Nephron progenitor cell (in vitro differentiated cells): ENCODE data around the gene GAP43.

Experiments used
- DNase-seq: peaks from one replicate; pipeline ENCODE4 v3.0.0; 2021
- H3K27ac Mint-ChIP-seq: 2 replicates; pipeline ENCODE4 v1.8.0; 2021; ENCODE audit warnings: mild to moderate bottlenecking, moderate library complexity, mixed read lengths
- H3K27me3 Mint-ChIP-seq: 2 replicates; pipeline ENCODE4 v1.8.0; 2021; ENCODE audit warnings: mild to moderate bottlenecking, low read depth, mixed read lengths; ENCODE audit not compliant: poor library complexity
- H3K36me3 Mint-ChIP-seq: 2 replicates; pipeline ENCODE4 v1.8.0; 2021; ENCODE audit warnings: low read depth, mixed read lengths
- H3K4me1 Mint-ChIP-seq: 2 replicates; pipeline ENCODE4 v1.8.0; 2021; ENCODE audit warnings: mixed read lengths
- H3K4me3 Mint-ChIP-seq: 2 replicates; pipeline ENCODE4 v1.8.0; 2021; ENCODE audit warnings: mild to moderate bottlenecking, moderate library complexity, mixed read lengths
- H3K9me3 Mint-ChIP-seq: 2 replicates; pipeline ENCODE4 v1.8.0; 2021; ENCODE audit warnings: mild to moderate bottlenecking, moderate library complexity, mixed read lengths
- TF ChIP-seq, protein P1 (sequence below): fragments of 200-600 bp; sonication (generic); IDR thresholded peaks from 2 replicates; pipeline ENCODE4 v1.5.0; 2021; ENCODE audit warnings: antibody characterized with exemption

The GAP43 gene

DNA sequence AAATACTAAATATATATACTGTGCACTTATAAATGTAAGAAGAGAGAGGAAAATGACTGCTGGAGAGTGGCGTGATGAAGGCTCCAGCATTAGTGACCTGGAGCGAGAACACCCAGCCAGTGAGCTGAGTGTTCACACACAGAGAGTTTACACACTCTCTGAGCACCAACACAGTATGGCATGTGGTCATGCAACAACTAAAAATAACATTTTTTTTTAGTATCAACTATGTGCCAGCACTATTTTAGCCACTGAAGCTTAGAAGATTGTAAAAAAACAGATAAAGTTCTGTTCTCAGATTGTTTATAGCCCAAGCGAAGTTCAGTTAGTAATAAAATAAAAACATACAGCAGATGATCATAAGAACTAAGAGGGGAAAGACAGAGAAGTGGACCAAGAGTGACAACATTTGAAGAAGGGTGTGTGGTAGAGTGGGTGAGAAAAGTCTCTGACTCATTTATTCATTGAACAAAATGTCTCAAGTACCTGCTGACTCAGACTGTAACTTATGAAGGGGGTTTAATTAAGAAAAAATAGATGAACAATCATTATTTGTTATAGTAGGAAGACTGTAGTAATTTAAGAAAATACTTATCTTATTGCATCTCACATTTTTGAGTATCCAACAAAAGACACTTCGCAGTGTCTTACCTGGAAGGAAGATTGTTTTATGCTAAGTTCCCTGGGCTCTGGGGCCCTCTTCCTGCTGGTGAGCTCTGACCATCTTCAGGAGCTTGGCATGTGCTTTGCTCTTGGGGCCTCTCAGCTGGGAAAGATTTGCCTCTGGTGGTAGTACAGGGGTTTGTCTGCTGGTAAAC lies 43.8 kb downstream of the GAP43 start:
- H3K4me1 Mint-ChIP-seq: no peaks in the 10 kb centered on the region
- no peak overlapping the region for H3K4me3 Mint-ChIP-seq
- TF ChIP-seq, protein P1, sequence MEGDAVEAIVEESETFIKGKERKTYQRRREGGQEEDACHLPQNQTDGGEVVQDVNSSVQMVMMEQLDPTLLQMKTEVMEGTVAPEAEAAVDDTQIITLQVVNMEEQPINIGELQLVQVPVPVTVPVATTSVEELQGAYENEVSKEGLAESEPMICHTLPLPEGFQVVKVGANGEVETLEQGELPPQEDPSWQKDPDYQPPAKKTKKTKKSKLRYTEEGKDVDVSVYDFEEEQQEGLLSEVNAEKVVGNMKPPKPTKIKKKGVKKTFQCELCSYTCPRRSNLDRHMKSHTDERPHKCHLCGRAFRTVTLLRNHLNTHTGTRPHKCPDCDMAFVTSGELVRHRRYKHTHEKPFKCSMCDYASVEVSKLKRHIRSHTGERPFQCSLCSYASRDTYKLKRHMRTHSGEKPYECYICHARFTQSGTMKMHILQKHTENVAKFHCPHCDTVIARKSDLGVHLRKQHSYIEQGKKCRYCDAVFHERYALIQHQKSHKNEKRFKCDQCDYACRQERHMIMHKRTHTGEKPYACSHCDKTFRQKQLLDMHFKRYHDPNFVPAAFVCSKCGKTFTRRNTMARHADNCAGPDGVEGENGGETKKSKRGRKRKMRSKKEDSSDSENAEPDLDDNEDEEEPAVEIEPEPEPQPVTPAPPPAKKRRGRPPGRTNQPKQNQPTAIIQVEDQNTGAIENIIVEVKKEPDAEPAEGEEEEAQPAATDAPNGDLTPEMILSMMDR: no peak
- H3K27ac Mint-ChIP-seq: peak overlapping the region; percentile 50
- H3K36me3 Mint-ChIP-seq: no peaks in the 10 kb centered on the region
- H3K27me3 Mint-ChIP-seq: no peaks in the 10 kb centered on the region
- no peak for DNase-seq
- no peaks in the 10 kb centered on the region for H3K9me3 Mint-ChIP-seq

DNA sequence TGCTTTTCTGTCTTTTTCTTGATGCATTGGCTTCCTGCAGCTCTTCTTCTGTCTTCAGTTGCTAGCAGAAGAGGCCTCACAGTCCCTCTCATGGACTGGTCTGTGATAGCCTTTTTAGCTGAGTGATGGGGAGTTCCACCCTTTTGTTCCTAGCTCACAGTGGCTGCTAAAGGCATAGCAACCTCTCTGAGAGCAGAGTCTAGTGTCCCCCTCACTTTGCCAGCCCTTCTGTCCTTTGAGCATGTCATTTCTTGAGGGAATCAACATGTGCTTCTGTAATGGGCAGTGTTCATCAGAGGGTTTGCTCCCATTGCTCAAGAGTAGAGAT lies 44.4 kb downstream of the GAP43 start:
- no peak overlapping the region for H3K4me3 Mint-ChIP-seq
- H3K27ac Mint-ChIP-seq: peak overlapping the region; percentile 50
- DNase-seq: no peak
- no peaks in the 10 kb centered on the region for H3K36me3 Mint-ChIP-seq
- H3K4me1 Mint-ChIP-seq: no peaks in the 10 kb centered on the region
- H3K27me3 Mint-ChIP-seq: no peaks in the 10 kb centered on the region
- no peaks in the 10 kb centered on the region for H3K9me3 Mint-ChIP-seq
- TF ChIP-seq, protein P1: no peak

DNA sequence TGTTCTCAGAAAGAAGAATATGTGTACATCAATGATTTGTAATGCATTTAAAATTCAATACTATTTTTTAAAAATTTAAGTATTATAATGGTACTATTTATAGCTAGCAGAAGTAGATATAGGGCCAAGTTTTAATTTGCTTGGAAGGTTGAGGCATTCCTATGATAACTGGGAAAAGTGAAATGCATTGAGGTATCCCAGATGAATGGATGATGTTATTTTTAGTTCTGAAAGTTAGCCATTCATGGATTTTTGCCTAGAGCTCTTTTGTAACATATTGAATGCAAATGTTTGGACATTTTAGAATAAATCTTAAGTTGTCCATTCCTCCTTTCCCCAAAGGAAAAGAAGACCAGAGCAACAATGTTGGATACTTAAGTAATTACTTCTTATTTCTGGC lies 47.6 kb downstream of the GAP43 start:
- Mint-ChIP-seq H3K27me3 (no peaks in the 10 kb centered on the region), H3K9me3 (no peaks in the 10 kb centered on the region), H3K4me3 (no peak overlapping the region), H3K36me3 (no peaks in the 10 kb centered on the region), H3K27ac (no peak overlapping the region), H3K4me1 (no peaks in the 10 kb centered on the region)
- TF ChIP-seq, protein P1: no peak
- no peak for DNase-seq

DNA sequence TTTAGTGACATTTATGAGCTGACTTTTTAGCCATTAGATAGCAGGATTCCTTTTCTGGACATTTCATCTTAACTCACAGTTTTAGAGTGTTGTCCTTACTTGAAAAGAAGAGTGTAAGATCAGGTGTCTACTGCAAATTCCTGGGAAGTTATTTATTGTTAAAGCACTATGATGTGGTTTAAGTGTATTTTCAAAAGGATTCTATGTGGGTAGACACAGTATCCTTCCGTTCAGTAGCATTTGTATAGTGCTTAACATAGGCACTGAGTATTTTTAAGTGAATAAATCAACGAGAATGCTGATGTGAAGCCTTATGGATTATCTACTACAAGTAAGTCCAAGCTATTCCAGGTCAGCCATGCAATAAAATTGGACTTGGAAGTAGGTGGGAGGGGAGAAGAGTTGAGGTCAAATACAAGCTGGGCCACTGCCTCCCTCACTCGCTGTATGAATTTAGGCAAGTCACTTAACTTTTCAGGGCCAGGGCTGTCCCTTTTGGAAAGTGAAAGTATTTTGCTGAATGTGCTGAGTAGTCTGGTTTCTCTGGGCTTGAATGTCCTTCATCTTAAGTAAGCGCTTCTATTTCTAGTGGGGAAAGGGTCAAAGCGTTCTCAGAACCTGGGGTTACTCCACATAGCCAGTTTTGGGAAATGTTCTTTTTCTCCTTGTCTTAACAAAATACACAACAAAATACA lies 48.6 kb downstream of the GAP43 start:
- Mint-ChIP-seq H3K9me3 (no peaks in the 10 kb centered on the region), H3K27ac (no peak overlapping the region), H3K27me3 (no peaks in the 10 kb centered on the region), H3K4me1 (no peaks in the 10 kb centered on the region), H3K4me3 (no peak overlapping the region), H3K36me3 (no peaks in the 10 kb centered on the region)
- no peak for DNase-seq
- TF ChIP-seq, protein P1: no peak

DNA sequence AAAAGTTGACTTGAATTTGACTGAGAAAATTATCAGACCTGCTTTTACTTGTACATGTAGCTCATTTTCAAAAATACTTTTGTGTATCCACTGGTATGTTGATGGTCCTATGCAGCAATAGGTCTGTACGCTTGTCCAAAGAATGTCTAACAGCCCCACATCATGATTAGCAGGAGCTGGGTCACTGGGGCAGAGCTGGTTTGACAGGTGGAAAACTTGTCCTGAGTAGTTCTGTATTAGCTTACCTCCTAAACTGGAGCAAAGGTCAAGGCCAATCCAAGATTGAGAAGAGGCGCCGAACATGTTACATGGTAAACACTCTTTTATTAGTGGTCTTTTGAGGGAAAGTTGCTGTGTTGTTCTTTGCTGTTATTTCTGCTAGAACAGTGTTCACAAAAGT lies 50.6 kb downstream of the GAP43 start:
- Mint-ChIP-seq H3K27ac (no peak overlapping the region), H3K27me3 (no peaks in the 10 kb centered on the region), H3K36me3 (no peaks in the 10 kb centered on the region), H3K4me3 (no peak overlapping the region), H3K4me1 (no peaks in the 10 kb centered on the region), H3K9me3 (no peaks in the 10 kb centered on the region)
- TF ChIP-seq, protein P1: no peak
- no peak for DNase-seq

DNA sequence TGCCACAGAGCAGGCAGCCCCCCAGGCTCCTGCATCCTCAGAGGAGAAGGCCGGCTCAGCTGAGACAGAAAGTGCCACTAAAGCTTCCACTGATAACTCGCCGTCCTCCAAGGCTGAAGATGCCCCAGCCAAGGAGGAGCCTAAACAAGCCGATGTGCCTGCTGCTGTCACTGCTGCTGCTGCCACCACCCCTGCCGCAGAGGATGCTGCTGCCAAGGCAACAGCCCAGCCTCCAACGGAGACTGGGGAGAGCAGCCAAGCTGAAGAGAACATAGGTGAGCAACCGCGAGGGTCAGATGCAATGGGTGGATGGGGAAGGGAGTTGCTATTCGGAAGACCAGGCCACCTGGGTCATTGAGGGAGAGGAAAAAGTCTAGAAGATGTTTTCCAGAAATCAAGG lies 53.0 kb downstream of the GAP43 start:
- Mint-ChIP-seq H3K27me3 (no peaks in the 10 kb centered on the region), H3K4me3 (no peak overlapping the region), H3K36me3 (no peaks in the 10 kb centered on the region), H3K9me3 (no peaks in the 10 kb centered on the region), H3K27ac (no peak overlapping the region), H3K4me1 (no peaks in the 10 kb centered on the region)
- DNase-seq: no peak
- TF ChIP-seq, protein P1: no peak
